Urinary bladder (tissue), 4 donors: Measurements from ENCODE around the gene PGAP2. TPM values are rescaled to one million over a fixed set of nuclear protein-coding genes. Genes with fewer than 3 reads are reported as not detected.

Source experiments
- DNase-seq: peaks from one replicate; pipeline ENCODE4 v3.0.0-alpha.2; 2015; ENCODE audit errors: extremely low spot score
- H3K27ac ChIP-seq: one replicate; pipeline ENCODE4 v1.5.1; 2013; ENCODE audit warnings: low read depth, mild to moderate bottlenecking, moderate library complexity
- H3K36me3 ChIP-seq: one replicate; pipeline ENCODE4 v1.6.1; 2013; ENCODE audit warnings: mild to moderate bottlenecking, moderate library complexity; ENCODE audit not compliant: insufficient read depth
- H3K4me1 ChIP-seq: one replicate; pipeline ENCODE4 v1.6.1; 2013; ENCODE audit warnings: mild to moderate bottlenecking, moderate library complexity; ENCODE audit not compliant: insufficient read depth
- H3K4me3 ChIP-seq: one replicate; pipeline ENCODE4 v1.5.1; 2013; ENCODE audit warnings: low read depth, low read length
- WGBS: extraction: QIAGEN DNeasy Blood & Tissue Kit; methylation state at CpG from one replicate; pipeline ENCODE4 v1.1.7; 2013; 5-methylcytosine and 5-hydroxymethylcytosine counted together
- polyA plus RNA-seq: library from polyadenylated mRNA; stranded (reverse); fragments of 200-250 nt; gene quantifications from one replicate; pipeline ENCODE4 v1.2.3, GENCODE V29; 2013
- total RNA-seq: library from RNA; depleted of rRNA; stranded (reverse); fragments of >200 nt; gene quantifications from one replicate; pipeline ENCODE4 v1.2.3, GENCODE V29; 2014
- donor health status: healthy with polysubstance abuse.
- donor health status: healthy.

The PGAP2 gene
- total and polyA plus RNA-seq, 2 donors: 12.7 to 15.3 TPM

GRCh38 chr11:3816673-3817072, 8.3 kb downstream of the PGAP2 start:
- Histone ChIP-seq H3K27ac (no peak overlapping the region), H3K36me3 (no peaks in the 10 kb centered on the region), H3K4me1 (no peaks in the 10 kb centered on the region), H3K4me3 (no peak overlapping the region)
- no peak for DNase-seq
- 86% methylated on average over 2 of the region's 2 CpGs for WGBS

GRCh38 chr11:3817181-3817800, 8.9 kb downstream of the PGAP2 start:
- H3K36me3 ChIP-seq: no peaks in the 10 kb centered on the region
- DNase-seq: no peak
- no peaks in the 10 kb centered on the region for H3K4me1 ChIP-seq
- H3K4me3 ChIP-seq: no peak overlapping the region
- 87% methylated on average over 10 of the region's 10 CpGs for WGBS
- no peak overlapping the region for H3K27ac ChIP-seq

GRCh38 chr11:3820971-3821370, 12.6 kb downstream of the PGAP2 start:
- Histone ChIP-seq H3K4me1 (no peaks in the 10 kb centered on the region), H3K4me3 (no peak overlapping the region), H3K27ac (no peak overlapping the region), H3K36me3 (no peaks in the 10 kb centered on the region)
- DNase-seq: no peak
- WGBS: 97% methylated on average over 2 of the region's 2 CpGs

GRCh38 chr11:3822312-3822711, 14.0 kb downstream of the PGAP2 start:
- Histone ChIP-seq H3K36me3 (no peaks in the 10 kb centered on the region), H3K27ac (no peak overlapping the region), H3K4me3 (no peak overlapping the region), H3K4me1 (no peaks in the 10 kb centered on the region)
- DNase-seq: no peak
- 95% methylated on average over 7 of the region's 7 CpGs for WGBS

GRCh38 chr11:3823303-3823702, 14.9 kb downstream of the PGAP2 start:
- H3K27ac ChIP-seq: no peak overlapping the region
- 85% methylated on average over 3 of the region's 3 CpGs for WGBS
- DNase-seq: no peak

GRCh38 chr11:3823762-3824506, 15.6 kb downstream of the PGAP2 start:
- WGBS: 95% methylated on average over 30 of the region's 30 CpGs
- Histone ChIP-seq H3K36me3 (no peaks in the 10 kb centered on the region), H3K27ac (no peak overlapping the region), H3K4me1 (no peaks in the 10 kb centered on the region), H3K4me3 (no peak overlapping the region)
- no peak for DNase-seq

More at GRCh38 chr11:3823303-3823702, 14.9 kb downstream of the PGAP2 start:
- Histone ChIP-seq H3K4me3 (no peak overlapping the region), H3K36me3 (no peaks in the 10 kb centered on the region), H3K4me1 (no peaks in the 10 kb centered on the region)

- H3K4me1 ChIP-seq: no peaks in the 10 kb centered on the region
- DNase-seq: no peak
- no peak overlapping the region for H3K27ac ChIP-seq
- WGBS: 74% methylated on average over 18 of the region's 18 CpGs
- no peaks in the 10 kb centered on the region for H3K36me3 ChIP-seq
- H3K4me3 ChIP-seq: no peak overlapping the region
These were observed 16.5 kb downstream of the PGAP2 start for GRCh38 chr11:3824714-3825472.

GRCh38 chr11:3825473-3826154, 17.3 kb downstream of the PGAP2 start:
- no peaks in the 10 kb centered on the region for H3K4me1 ChIP-seq
- no peak overlapping the region for H3K4me3 ChIP-seq
- H3K27ac ChIP-seq: no peak overlapping the region
- H3K36me3 ChIP-seq: no peaks in the 10 kb centered on the region
- no peak for DNase-seq
- 87% methylated on average over 8 of the region's 8 CpGs for WGBS

GRCh38 chr11:3826721-3827120, 18.4 kb downstream of the PGAP2 start:
- no peaks in the 10 kb centered on the region for H3K36me3 ChIP-seq
- 91% methylated on average over 3 of the region's 3 CpGs for WGBS
- no peak overlapping the region for H3K27ac ChIP-seq
- no peak for DNase-seq
- H3K4me1 ChIP-seq: no peaks in the 10 kb centered on the region
- no peak overlapping the region for H3K4me3 ChIP-seq

- Histone ChIP-seq H3K4me3 (no peak overlapping the region), H3K36me3 (no peaks in the 10 kb centered on the region), H3K27ac (no peak overlapping the region), H3K4me1 (no peaks in the 10 kb centered on the region)
- WGBS: 92% methylated on average over 35 of the region's 35 CpGs
- DNase-seq: no peak
These were observed 19.2 kb downstream of the PGAP2 start for GRCh38 chr11:3827434-3828186.

GRCh38 chr11:3830088-3830487, 21.7 kb downstream of the PGAP2 start:
- H3K4me3 ChIP-seq: no peak overlapping the region
- H3K36me3 ChIP-seq: no peaks in the 10 kb centered on the region
- H3K4me1 ChIP-seq: no peaks in the 10 kb centered on the region
- no peak for DNase-seq
- no peak overlapping the region for H3K27ac ChIP-seq
- WGBS: 97% methylated on average over 3 of the region's 3 CpGs

GRCh38 chr11:3830730-3831129, 22.4 kb downstream of the PGAP2 start:
- WGBS: 72% methylated on average over 1 of the region's 1 CpG
- Histone ChIP-seq H3K27ac (no peak overlapping the region), H3K4me1 (no peaks in the 10 kb centered on the region), H3K4me3 (no peak overlapping the region), H3K36me3 (no peaks in the 10 kb centered on the region)
- DNase-seq: no peak
